Measurements from ENCODE around the gene MYO5B.

MYO5B gene

DNA sequence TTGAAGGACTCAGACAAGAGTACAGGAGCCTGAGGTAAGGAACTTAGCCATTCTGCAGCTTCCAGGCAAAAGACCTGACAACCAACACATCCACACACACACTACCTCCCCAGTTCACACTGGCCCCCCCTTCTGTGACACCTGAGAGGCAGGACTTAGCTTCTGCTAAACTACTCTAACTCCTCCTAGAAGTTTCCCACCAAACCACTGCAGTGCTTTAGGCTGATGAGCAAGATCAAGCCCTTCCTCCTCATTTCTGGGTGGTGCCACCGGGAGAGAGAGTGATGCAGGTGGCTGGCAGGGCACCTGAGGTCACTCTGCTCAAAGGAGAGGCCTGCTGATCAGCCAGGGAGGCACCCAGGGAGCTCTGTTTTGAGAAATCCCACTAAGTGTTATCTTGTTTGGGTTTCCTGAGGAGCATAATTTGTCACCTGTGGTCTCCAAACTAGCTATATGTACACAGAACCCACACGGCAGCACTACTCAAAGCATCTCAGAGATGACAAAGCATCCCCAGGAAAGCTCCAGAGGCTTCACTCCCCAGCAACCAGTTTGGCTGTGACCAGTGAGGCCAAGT, 188.4 kb downstream of the MYO5B start:
- peak; percentile 3 for DNase-seq

GRCh38 chr18:50004013-50004412, 190.9 kb downstream of the MYO5B start:
- DNase-seq: no peak

DNA sequence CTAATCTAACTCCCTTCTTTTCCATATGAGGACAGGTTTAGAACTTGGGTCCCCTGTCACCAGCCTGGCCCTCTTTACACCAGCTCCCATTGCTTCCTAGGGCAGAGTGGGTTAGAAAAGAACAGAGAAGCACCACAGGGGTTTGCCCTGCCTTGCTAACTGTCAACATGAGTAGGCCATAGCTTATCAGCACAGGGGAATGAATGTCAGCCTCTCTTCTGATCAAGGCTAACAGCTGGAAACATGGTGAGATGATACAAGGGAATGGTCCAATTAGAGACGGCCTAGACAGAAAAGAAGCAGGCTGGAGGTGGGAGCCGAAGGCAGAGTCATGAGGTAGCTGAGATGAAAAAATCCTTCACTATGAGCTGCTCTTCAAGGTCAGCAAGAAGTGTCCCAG, 192.2 kb downstream of the MYO5B start:
- DNase-seq: no peak

GRCh38 chr18:50000227-50000626, 194.7 kb downstream of the MYO5B start:
- DNase-seq: no peak

DNA sequence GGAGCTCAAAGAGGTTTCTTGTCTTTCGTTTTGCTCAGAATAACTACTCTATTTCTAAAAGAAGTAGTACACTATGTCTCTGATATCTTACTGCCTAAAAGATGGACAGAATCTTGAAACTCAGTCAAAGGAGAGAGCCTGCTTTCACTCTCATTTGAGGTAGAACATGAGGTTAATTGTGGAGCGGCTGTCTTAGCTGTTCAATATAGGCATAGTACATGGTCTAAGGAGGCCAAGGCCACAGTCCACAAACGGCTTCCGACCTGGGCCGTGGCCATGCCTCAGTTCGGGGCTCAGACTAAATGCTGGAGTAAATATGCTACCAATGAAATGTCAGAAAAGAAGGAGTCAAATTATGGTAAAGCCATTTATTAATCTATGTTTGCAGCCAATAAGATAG, 195.8 kb downstream of the MYO5B start:
- DNase-seq: no peak

DNA sequence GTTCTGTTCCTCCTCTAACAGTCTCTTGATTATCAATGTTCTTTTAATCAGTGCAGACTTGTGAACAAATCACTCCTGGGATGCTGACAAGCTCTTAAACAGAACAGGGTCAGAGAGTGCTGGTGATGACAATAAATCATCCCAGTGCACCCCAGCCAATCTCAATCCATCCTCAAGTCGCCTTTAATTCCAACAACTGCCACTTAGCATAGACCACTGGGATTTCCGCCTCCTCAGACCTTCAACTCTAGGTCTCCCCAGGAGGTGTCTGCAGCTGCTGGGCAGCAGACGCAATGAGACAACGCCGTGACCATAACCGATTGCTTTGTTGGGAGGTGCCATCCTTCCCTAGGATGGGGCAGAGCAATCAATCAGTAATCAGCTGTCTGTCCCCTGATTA, 197.4 kb downstream of the MYO5B start:
- no peak for DNase-seq

DNA sequence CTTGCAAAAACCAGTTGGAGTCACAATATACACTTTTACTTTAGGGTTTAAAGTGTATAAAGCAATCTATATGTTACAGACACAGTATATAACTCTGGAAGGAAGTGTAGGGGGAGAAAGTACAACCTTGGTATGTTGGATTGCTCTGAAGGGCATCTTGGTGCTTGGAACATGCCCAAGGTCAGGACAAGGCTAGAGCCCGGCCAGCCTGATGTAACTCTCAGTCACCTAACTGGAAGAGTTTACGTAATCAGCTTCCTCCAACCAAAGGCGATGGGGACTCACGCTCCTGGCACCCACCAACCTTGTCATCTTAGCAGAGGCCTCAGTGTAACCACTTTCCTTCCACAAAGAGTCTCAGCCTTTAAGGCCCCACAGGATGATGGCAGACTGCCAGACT, 200.5 kb downstream of the MYO5B start:
- no peak for DNase-seq

DNA sequence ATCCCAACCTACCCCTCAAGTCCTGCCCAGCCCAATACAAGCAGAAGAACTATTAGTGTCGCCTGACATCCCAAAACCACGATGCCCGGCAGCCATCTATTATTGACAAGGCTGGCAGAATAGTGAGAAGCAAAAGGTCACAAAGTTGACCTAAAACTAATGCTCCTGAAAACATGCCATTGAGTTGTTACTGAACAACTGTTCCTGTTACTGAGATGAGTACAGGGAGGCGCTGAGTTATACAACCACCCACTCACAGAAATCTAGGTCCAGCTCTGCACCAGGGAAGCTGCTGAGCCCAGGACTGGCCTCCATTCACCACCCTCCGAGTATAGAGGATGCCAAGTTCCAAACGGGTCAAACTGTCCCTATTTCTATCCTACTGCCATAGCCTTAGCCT, 201.6 kb downstream of the MYO5B start:
- DNase-seq: no peak

- DNase-seq: no peak
Observed at GRCh38 chr18:49988733-49989132, 206.2 kb downstream of the MYO5B start.

DNA sequence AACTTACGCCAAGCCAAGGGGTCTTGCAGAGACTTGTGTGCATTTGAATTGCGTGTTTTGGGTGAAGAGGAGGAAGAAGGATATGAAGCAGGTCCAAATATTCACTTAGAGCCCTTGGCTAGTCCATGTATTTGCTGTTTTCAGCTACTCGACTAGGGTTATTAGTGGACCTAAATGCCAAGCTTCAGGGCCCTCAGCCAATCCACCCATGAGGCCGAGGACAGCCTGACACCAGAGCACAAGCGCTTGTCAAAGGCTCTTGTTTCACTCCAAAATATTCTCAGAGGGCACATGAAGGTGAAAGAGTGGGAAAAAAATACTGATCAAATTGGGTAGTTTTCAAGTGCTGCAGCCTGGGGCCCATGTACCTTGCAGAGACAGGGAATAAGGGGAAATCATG, 206.8 kb downstream of the MYO5B start:
- no peak for DNase-seq

DNA sequence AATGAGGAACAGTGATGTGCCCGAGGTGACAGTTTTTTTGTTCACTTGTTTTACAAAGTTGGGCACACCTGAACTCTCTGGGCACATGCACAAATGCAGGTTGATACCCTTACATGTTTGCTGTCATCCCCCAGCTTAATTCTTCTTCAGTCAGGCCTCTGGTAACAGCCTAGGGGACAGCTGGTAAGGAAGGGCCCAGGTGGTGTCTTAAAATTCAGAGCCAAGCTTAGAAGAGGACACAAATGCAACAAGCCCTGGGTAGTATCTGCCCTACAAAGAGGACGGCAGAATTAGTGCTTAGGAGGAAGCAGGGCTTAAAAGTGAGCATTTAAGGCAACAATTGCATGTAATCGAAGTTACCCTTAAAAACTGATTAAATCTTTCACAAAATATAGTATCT, 209.7 kb downstream of the MYO5B start:
- no peak for DNase-seq

GRCh38 chr18:49980896-49981295, 214.1 kb downstream of the MYO5B start:
- no peak for DNase-seq

- DNase-seq: no peak
Observed at GRCh38 chr18:49976795-49977560, 218.0 kb downstream of the MYO5B start.

GRCh38 chr18:49976001-49976400, 218.9 kb downstream of the MYO5B start:
- DNase-seq: no peak

- DNase-seq: no peak
Observed at GRCh38 chr18:49974079-49974478, 220.9 kb downstream of the MYO5B start.

DNA sequence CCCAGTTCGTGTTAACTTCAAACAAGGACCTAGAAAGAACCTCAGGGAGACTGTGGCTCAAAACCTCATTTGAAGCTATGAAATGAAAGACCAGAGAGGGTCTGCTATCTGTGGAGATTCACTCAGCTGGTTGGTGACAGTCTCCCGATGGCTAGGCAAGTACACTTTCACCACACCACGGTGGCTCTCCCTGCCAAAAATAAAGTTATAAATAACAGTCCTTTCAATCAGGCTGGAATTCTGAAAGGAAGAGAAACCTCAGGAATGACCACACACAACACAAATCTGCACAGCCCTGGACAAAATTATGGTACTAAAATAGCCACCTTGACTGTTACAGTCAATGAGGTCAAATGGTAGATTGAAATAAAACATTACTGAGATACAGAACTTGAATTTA, 221.4 kb downstream of the MYO5B start:
- DNase-seq: no peak

- DNase-seq: no peak
Observed at GRCh38 chr18:49972535-49972934, 222.4 kb downstream of the MYO5B start.

- no peak for DNase-seq
Observed at GRCh38 chr18:49971462-49971861, 223.5 kb downstream of the MYO5B start.

- no peak for DNase-seq
Observed at GRCh38 chr18:49970319-49970718, 224.6 kb downstream of the MYO5B start.

GRCh38 chr18:49968644-49969309, 226.2 kb downstream of the MYO5B start:
- DNase-seq: no peak

- no peak for DNase-seq
Observed at GRCh38 chr18:49967636-49968313, 227.2 kb downstream of the MYO5B start.

GRCh38 chr18:49967171-49967570, 227.8 kb downstream of the MYO5B start:
- no peak for DNase-seq

DNA sequence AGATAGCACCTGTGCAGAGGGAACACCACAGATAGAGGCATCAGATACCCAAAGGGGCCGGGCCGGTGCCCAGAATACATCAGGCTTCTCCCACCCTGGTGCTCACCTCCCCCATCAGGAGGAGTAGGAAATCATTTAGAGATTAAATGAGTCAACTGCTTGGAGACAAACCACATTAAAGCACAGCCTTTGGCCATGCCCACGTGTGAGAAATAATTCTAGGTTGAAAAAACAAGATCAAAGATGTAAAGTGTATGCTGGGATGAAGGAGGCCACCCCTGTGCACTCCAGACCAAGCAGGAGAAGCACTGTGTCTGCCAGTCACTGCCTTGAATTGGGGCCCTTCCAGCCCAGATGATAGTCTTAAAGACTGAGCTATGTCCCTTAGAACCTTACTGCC, 228.9 kb downstream of the MYO5B start:
- no peak for DNase-seq

GRCh38 chr18:49963217-49963616, 231.7 kb downstream of the MYO5B start:
- no peak for DNase-seq

All from activated CD4-positive, alpha-beta T cell treated with anti-CD3 and anti-CD28 coated beads for 48 hours (primary cell).